Adrenal gland (tissue), 5 donors: ENCODE results near the gene PCID2.

Experiments used
- POLR2A ChIP-seq, 2 donors: fragments of 450-650 bp; IDR thresholded peaks; one replicate each; pipeline ENCODE4 v1.6.1; 2017; ENCODE audit warnings: antibody characterized with exemption in 2 of 2, mild to moderate bottlenecking in 2 of 2, moderate library complexity in 1 of 2
- TF ChIP-seq, protein P1 (sequence below), 6 experiments: fragments of 450-650 bp in 4 of 6; fragments of 200-600 bp in 2 of 6; sonication (generic) in 1 of 6; IDR thresholded peaks; 1 replicate in 5 of 6; 2 replicates in 1 of 6; pipeline versions ENCODE4 v1.5.1 to v1.8.0; 2016 to 2021; ENCODE audit warnings: antibody characterized with exemption in 6 of 6, mild to moderate bottlenecking in 2 of 6, moderate library complexity in 1 of 6
- donor health status: DM: no; HTN: no; CAD: no.

DNA sequence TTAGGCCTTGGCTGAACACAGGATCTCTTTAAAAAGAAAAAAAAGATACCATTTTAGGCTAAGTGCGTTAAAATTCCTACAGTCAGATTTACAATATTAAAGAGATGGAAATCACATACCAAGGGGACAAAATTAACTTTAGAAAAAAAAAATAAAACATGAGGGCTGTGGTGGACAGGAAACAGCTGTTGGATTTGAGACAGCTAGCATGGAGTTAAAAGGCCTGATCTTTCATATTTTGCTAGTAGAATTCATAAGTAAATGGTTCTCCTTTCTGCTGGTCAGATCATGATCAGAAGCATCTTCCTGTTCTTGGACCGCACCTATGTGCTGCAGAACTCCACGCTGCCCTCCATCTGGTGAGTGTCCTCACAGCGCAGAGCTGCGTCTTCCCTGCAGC lies 20.7 kb upstream of the PCID2 start:
- no peak for TF ChIP-seq POLR2A (IDR thresholded peaks at IDR 0.05)
- TF ChIP-seq, protein P1, sequence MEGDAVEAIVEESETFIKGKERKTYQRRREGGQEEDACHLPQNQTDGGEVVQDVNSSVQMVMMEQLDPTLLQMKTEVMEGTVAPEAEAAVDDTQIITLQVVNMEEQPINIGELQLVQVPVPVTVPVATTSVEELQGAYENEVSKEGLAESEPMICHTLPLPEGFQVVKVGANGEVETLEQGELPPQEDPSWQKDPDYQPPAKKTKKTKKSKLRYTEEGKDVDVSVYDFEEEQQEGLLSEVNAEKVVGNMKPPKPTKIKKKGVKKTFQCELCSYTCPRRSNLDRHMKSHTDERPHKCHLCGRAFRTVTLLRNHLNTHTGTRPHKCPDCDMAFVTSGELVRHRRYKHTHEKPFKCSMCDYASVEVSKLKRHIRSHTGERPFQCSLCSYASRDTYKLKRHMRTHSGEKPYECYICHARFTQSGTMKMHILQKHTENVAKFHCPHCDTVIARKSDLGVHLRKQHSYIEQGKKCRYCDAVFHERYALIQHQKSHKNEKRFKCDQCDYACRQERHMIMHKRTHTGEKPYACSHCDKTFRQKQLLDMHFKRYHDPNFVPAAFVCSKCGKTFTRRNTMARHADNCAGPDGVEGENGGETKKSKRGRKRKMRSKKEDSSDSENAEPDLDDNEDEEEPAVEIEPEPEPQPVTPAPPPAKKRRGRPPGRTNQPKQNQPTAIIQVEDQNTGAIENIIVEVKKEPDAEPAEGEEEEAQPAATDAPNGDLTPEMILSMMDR (IDR thresholded peaks at IDR 0.05): no peak
